ENCODE measurements around the gene BMP7. TPM values are rescaled to one million over a fixed set of nuclear protein-coding genes. Genes with fewer than 3 reads are reported as not detected.

The BMP7 gene
- total RNA-seq, 1 donor from 2014 or later, result 17.2 TPM

- intact Hi-C loops (cut with DNase I), result no loop called here
- Histone ChIP-seq H3K36me3 (no peaks in the 10 kb centered on the region), H3K4me3 (no peak overlapping the region), H3K9me3 (no peaks in the 10 kb centered on the region), H3K4me1 (peaks cover 28% of the 10 kb centered on the region), H3K27ac (no peak overlapping the region), H3K27me3 (no peaks in the 10 kb centered on the region)
- TF ChIP-seq POLR2A (IDR thresholded peaks at IDR 0.05) (no peak), POLR2AphosphoS5 (IDR thresholded peaks at IDR 0.05; ENCODE audit: insufficient read depth in 1 of 2, low read depth in 1 of 2) (no peak), CTCF (IDR thresholded peaks at IDR 0.05) (no peak)
- DNase-seq (ENCODE audit: extremely low spot score in 2 of 2), result no peak
Observed at GRCh38 chr20:57238089-57238488, 28.4 kb downstream of the BMP7 start.

GRCh38 chr20:57237585-57237953 is 28.9 kb downstream of the BMP7 start:
- H3K4me1 ChIP-seq, result peaks cover 28% of the 10 kb centered on the region
- DNase-seq (ENCODE audit: extremely low spot score in 2 of 2), result no peak
- no peaks in the 10 kb centered on the region for H3K36me3 ChIP-seq
- no peaks in the 10 kb centered on the region for H3K9me3 ChIP-seq
- H3K27ac ChIP-seq, result no peak overlapping the region
- intact Hi-C loops (cut with DNase I), result no loop called here
- TF ChIP-seq POLR2AphosphoS5 (IDR thresholded peaks at IDR 0.05; ENCODE audit: insufficient read depth in 1 of 2, low read depth in 1 of 2) (no peak), CTCF (IDR thresholded peaks at IDR 0.05) (no peak), POLR2A (IDR thresholded peaks at IDR 0.05) (no peak)
- H3K27me3 ChIP-seq, result no peaks in the 10 kb centered on the region
- H3K4me3 ChIP-seq, result no peak overlapping the region

- TF ChIP-seq CTCF (IDR thresholded peaks at IDR 0.05) (no peak), POLR2A (IDR thresholded peaks at IDR 0.05) (no peak), POLR2AphosphoS5 (IDR thresholded peaks at IDR 0.05; ENCODE audit: insufficient read depth in 1 of 2, low read depth in 1 of 2) (no peak)
- Histone ChIP-seq H3K27ac (peak overlapping the region; percentile 40), H3K4me3 (no peak overlapping the region), H3K36me3 (no peaks in the 10 kb centered on the region), H3K27me3 (no peaks in the 10 kb centered on the region), H3K4me1 (peaks cover 27% of the 10 kb centered on the region), H3K9me3 (no peaks in the 10 kb centered on the region)
- DNase-seq (ENCODE audit: extremely low spot score in 2 of 2), result no peak
- intact Hi-C loops (cut with DNase I), result no loop called here
Observed at GRCh38 chr20:57236813-57237584, 29.4 kb downstream of the BMP7 start.

GRCh38 chr20:57234556-57235251 is 31.7 kb downstream of the BMP7 start:
- Histone ChIP-seq H3K27me3 (no peaks in the 10 kb centered on the region), H3K4me1 (peaks cover 18% of the 10 kb centered on the region), H3K4me3 (no peak overlapping the region), H3K36me3 (no peaks in the 10 kb centered on the region), H3K9me3 (no peaks in the 10 kb centered on the region), H3K27ac (no peak overlapping the region)
- intact Hi-C loops (cut with DNase I), result no loop called here
- DNase-seq (ENCODE audit: extremely low spot score in 2 of 2), result no peak
- TF ChIP-seq POLR2A (IDR thresholded peaks at IDR 0.05) (no peak), POLR2AphosphoS5 (IDR thresholded peaks at IDR 0.05; ENCODE audit: insufficient read depth in 1 of 2, low read depth in 1 of 2) (no peak), CTCF (IDR thresholded peaks at IDR 0.05) (no peak)

- no peaks in the 10 kb centered on the region for H3K9me3 ChIP-seq
- no peak overlapping the region for H3K4me3 ChIP-seq
- H3K27ac ChIP-seq, result no peak overlapping the region
- no peaks in the 10 kb centered on the region for H3K36me3 ChIP-seq
- H3K4me1 ChIP-seq, result peaks cover 10% of the 10 kb centered on the region
- no peak for DNase-seq (ENCODE audit: extremely low spot score in 2 of 2)
- H3K27me3 ChIP-seq, result no peaks in the 10 kb centered on the region
- intact Hi-C loops (cut with DNase I), result no loop called here
- TF ChIP-seq POLR2A (IDR thresholded peaks at IDR 0.05), result no peak
- no peak for TF ChIP-seq CTCF (IDR thresholded peaks at IDR 0.05)
- no peak for TF ChIP-seq POLR2AphosphoS5 (IDR thresholded peaks at IDR 0.05; ENCODE audit: insufficient read depth in 1 of 2, low read depth in 1 of 2)
Observed at GRCh38 chr20:57231951-57232428, 34.5 kb downstream of the BMP7 start.
